Tibial artery (tissue), 4 donors: ENCODE results near the gene PIK3C2G.

Source experiments
- DNase-seq, 2 donors: peaks; one replicate each; pipeline ENCODE4 v3.0.0-alpha.2; 2019
- H3K27ac ChIP-seq, 2 donors: fragments of 200-600 bp; sonication (generic) in 1 of 2; 1 replicate in 1 of 2; 2 replicates in 1 of 2; pipeline ENCODE4 v1.5.1; 2018 to 2019; ENCODE audit warnings: mild to moderate bottlenecking in 1 of 2
- H3K27me3 ChIP-seq, 2 donors: fragments of 200-600 bp; sonication (generic) in 1 of 2; one replicate each; pipeline versions ENCODE4 v1.5.1 to v1.6.0; 2016 to 2019
- H3K36me3 ChIP-seq, 3 donors: fragments of 200-600 bp; sonication (generic) in 2 of 3; one replicate each; pipeline ENCODE4 v1.5.1; 2016 to 2019; ENCODE audit warnings: mild to moderate bottlenecking in 2 of 3
- H3K4me1 ChIP-seq, 4 donors: fragments of 200-600 bp; sonication (generic) in 2 of 4; 1 replicate in 3 of 4; 2 replicates in 1 of 4; pipeline ENCODE4 v1.5.1; 2016 to 2019
- H3K4me3 ChIP-seq, 2 donors: fragments of 200-600 bp; sonication (generic) in 1 of 2; 1 replicate in 1 of 2; 2 replicates in 1 of 2; pipeline ENCODE4 v1.5.1; 2018 to 2019; ENCODE audit warnings: mild to moderate bottlenecking in 2 of 2
- H3K9me3 ChIP-seq, 3 donors: fragments of 200-600 bp; sonication (generic) in 1 of 3; one replicate each; pipeline ENCODE4 v1.5.1; 2016 to 2019
- CTCF ChIP-seq, 2 experiments: fragments of 200-600 bp in 1 of 2; fragments of 450-650 bp in 1 of 2; IDR thresholded peaks; one replicate each; pipeline ENCODE4 v1.5.1; 2017 to 2019; ENCODE audit warnings: antibody characterized with exemption in 2 of 2, mild to moderate bottlenecking in 1 of 2, moderate library complexity in 1 of 2
- intact Hi-C: fragments of 100-400 bp; cut with DNase I; formaldehyde crosslinking; loops from one replicate; pipeline ENCODE4 v1.15.0; 2023; ENCODE audit warnings: low total_unique reads

Gene PIK3C2G

GRCh38 chr12:18239526-18239925, 21.8 kb upstream of the PIK3C2G start:
- TF ChIP-seq CTCF (IDR thresholded peaks at IDR 0.05) = no peak
- Histone ChIP-seq H3K27ac (no peak overlapping the region), H3K9me3 (peaks cover 0 to 22% (median 4%) of the 10 kb centered on the region in 3 donors), H3K4me1 (no peaks in the 10 kb centered on the region), H3K27me3 (no peaks in the 10 kb centered on the region), H3K4me3 (no peak overlapping the region), H3K36me3 (no peaks in the 10 kb centered on the region)
- intact Hi-C loops = no loop called here
- DNase-seq = no peak

- Histone ChIP-seq H3K27me3 (no peaks in the 10 kb centered on the region), H3K4me1 (no peaks in the 10 kb centered on the region), H3K9me3 (no peaks in the 10 kb centered on the region), H3K4me3 (no peak overlapping the region), H3K27ac (no peak overlapping the region), H3K36me3 (no peaks in the 10 kb centered on the region)
- no peak for DNase-seq
- no peak for TF ChIP-seq CTCF (IDR thresholded peaks at IDR 0.05)
- intact Hi-C loops = loop anchor here (10.0 kb wide), 1 partner anchor 932 kb away; no protein-coding TSS in a partner anchor
Observed at GRCh38 chr12:18242380-18243089, 18.8 kb upstream of the PIK3C2G start.

GRCh38 chr12:18243238-18243637, 18.1 kb upstream of the PIK3C2G start:
- TF ChIP-seq CTCF (IDR thresholded peaks at IDR 0.05) = no peak
- Histone ChIP-seq H3K36me3 (no peaks in the 10 kb centered on the region), H3K4me1 (no peaks in the 10 kb centered on the region), H3K27ac (no peak overlapping the region), H3K4me3 (no peak overlapping the region), H3K9me3 (no peaks in the 10 kb centered on the region), H3K27me3 (no peaks in the 10 kb centered on the region)
- no peak for DNase-seq
- intact Hi-C loops = loop anchor here (10.0 kb wide), 1 partner anchor 932 kb away; no protein-coding TSS in a partner anchor

- intact Hi-C loops = loop anchor here (10.0 kb wide), 1 partner anchor 929 kb away; no protein-coding TSS in a partner anchor
- Histone ChIP-seq H3K4me3 (no peak overlapping the region), H3K9me3 (no peaks in the 10 kb centered on the region), H3K36me3 (no peaks in the 10 kb centered on the region), H3K27ac (no peak overlapping the region), H3K27me3 (no peaks in the 10 kb centered on the region), H3K4me1 (no peaks in the 10 kb centered on the region)
- no peak for DNase-seq
- TF ChIP-seq CTCF (IDR thresholded peaks at IDR 0.05) = no peak
Observed at GRCh38 chr12:18246066-18246465, 15.3 kb upstream of the PIK3C2G start.

- Histone ChIP-seq H3K4me1 (no peaks in the 10 kb centered on the region), H3K36me3 (no peaks in the 10 kb centered on the region), H3K27ac (no peak overlapping the region), H3K4me3 (no peak overlapping the region), H3K9me3 (no peaks in the 10 kb centered on the region), H3K27me3 (no peaks in the 10 kb centered on the region)
- no peak for DNase-seq
- intact Hi-C loops = no loop called here
- peak; percentile 51 to 54 for TF ChIP-seq CTCF (IDR thresholded peaks at IDR 0.05)
Observed at GRCh38 chr12:18250313-18250916, 10.9 kb upstream of the PIK3C2G start.
